ENCODE data around the gene SLC12A6.
A peak's percentile ranks its signal among the peaks of the same experiment; 100 is the strongest.
"Not testable (repeated sequence)": the region's sequence is repeated elsewhere in the genome, so short reads cannot be mapped to it uniquely, and the experiment has no call there.

The SLC12A6 gene

DNA sequence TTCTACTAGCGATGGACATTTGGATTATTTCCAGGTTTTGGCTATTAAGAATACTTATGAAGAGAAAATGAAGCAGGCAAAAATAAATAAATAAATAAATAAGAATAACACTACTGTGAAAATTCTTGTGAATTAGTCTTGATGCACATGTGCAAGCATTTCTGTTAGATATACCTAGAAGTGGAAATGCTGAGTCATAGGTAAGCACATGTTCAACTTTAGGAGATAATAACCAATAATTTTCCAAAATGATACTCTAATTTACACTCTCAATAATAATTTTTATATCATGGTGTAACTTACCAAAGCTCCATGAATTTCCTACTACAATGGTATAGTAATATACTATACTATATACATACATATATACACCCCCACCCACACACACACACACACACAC is 89.4 kb downstream of the SLC12A6 start:
- no peak for DNase-seq

DNA sequence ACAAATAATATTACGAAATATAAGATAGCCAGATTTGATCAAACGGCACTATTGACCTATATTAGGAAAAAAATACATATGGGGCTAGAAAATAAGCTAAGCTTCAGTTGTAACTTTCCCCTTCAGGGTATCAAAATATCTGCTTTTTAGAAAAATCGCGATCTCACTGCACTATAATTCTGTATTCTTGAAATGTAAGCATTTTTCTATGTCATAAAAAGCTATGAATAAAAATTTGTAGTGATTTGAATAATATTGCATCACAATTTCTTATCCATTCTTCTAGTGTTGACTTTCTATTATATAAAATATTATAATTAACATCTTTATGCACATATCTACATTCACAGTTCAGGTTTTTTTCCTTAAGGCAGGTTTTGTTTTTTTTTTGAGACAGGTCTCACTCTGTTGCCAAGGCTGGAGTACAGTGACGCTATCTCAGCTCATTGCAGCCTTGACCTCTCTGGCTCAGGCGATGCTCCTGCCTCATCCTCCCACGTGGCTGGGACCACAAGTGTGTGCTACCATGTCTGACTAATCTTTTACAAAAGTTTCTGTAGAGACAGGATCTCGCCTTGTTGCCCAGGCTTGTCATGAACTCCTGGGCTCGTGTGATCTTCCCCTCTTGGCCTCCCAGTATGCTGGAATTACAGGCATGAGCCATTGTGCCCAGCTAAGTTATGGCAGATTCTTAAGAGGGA is 91.2 kb downstream of the SLC12A6 start:
- no peak for DNase-seq

GRCh38 chr15:34243226-34243625 is 94.4 kb downstream of the SLC12A6 start:
- no peak for DNase-seq

GRCh38 chr15:34242331-34242710 is 95.3 kb downstream of the SLC12A6 start:
- no peak for DNase-seq

- peak; percentile 36 to 67 for DNase-seq
Measured at GRCh38 chr15:34241376-34242330, 95.9 kb downstream of the SLC12A6 start.

- no peak for DNase-seq
Measured at GRCh38 chr15:34240537-34240936, 97.0 kb downstream of the SLC12A6 start.

- no peak for DNase-seq
Measured at GRCh38 chr15:34239151-34239808, 98.3 kb downstream of the SLC12A6 start.

DNA sequence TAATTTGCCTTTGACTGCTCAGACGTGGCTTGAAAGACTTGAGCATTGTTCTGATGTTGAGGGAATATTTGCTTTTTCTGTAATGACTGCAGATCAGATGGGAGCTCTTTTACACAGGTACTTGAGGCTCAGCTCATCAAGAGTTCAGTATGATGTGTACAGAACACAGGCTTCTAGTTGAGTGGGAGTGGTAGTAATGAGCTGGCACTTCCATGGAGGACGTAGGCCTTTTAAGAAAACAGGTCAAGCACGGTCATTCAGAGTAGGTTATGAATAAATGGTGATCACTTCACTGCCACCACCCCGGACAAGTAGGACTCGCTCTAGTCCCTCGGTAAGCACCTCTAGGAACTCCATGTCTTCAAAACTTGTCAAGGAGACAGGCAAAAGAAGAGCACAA is 104.0 kb downstream of the SLC12A6 start:
- no peak for DNase-seq

DNA sequence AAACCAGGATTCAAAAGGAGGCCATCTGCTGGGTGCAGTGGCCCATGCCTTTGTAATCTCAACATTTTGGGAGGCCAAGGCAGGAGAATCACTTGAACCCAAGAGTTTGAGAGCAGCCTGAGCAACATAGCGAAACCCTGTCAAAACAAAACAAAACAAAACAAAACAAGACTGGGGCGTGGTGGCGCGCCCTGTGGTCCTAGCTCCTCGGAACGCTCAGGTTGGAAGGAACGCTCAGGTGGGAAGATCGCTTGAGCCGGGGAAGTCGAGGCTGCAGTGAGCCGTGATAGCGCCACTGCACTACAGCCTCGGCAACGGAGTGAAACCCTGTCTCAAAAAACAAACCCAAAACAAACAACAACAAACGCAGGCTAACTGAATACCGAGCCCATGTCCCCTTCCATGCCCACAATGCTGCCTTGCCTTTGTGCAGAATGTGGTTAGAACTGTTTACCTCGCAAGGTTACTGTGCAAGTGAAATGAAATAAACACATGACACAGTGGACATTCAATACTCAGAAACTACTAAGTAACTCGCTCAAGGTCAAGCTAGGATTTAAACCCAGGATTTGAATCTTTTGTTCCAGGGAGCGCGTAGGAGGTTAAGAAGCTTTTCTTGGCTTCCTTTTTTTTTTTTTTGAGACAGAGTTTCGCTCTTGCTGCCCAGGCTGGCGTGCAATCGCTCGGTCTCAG is 113.5 kb downstream of the SLC12A6 start:
- peak in 1 of 2 donors; percentile 7 for DNase-seq

- no peak for DNase-seq
Measured at GRCh38 chr15:34217587-34218225, 119.9 kb downstream of the SLC12A6 start.

GRCh38 chr15:34216527-34217270 is 120.9 kb downstream of the SLC12A6 start:
- DNase-seq: no peak

- DNase-seq: no peak
Measured at GRCh38 chr15:34214135-34214534, 123.4 kb downstream of the SLC12A6 start.

DNA sequence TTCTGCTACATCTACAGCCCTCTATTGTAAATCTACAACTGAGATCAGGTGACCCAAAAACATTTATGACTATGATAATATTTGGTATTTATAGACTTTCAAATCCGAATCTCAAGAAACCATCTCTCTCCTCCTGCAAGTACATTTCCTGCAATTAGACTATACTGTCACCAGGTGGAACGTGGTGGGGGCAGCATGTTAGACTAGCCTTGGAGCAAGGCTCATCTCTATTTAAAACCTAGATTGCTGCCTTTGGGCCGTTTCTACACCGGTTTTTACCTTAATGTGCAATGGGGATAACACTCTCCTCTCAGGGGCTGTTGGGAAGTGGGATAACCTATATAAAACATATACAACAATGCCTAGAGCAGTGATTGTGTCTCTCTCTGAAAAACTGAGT is 123.9 kb downstream of the SLC12A6 start:
- no peak for DNase-seq

DNA sequence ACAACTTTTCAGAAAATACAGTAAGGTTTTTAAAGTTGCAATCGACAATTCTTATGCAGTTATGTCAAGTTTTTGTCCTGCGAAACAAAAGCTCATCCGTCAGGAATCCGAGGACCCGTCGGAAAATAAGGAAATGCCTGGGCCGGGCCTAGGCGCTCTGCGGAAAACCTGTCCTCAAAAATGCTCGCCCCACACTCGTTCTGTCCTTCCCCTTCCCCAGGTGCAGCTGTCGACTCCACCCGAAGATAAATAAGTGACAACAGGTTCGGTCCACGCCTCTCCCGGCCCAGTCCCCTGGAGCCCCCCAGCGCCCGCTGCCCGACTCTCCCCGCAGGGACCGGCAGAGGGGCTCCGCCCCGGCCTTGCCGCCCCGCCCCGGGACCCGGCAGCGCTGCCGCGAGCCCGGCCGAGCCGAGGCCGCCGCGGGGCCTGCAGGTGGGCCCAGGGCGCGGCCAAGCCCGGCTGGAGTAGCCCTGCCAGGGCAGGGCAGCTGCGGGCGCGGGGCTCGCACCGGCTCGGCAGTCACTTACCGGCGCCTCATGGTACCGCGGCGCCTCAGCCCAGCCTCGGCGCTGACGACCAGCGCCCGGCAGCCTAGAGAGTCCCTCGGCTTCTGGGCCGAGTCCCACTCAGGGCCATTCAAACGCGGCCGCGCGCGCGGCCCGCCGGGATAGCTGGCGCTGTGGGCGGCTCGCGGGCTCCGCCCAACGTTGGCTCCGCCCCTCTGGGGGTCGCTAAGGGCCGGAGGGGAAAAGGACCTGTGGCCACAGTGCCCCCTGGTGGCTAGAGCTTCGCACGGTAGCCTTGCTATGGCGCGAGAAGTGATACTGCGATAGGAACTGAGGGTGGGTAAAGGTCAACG is 127.9 kb downstream of the SLC12A6 start, which contains the start of gene KATNBL1:
Gene KATNBL1, minus strand, starts transcription at position 676 of the 862 bp plus-strand sequence. CDS start 46,420 bp downstream, outside the sequence.
- peak; percentile 95 for DNase-seq

- no peak for DNase-seq
Measured at GRCh38 chr15:34206011-34206410, 131.6 kb downstream of the SLC12A6 start.

DNA sequence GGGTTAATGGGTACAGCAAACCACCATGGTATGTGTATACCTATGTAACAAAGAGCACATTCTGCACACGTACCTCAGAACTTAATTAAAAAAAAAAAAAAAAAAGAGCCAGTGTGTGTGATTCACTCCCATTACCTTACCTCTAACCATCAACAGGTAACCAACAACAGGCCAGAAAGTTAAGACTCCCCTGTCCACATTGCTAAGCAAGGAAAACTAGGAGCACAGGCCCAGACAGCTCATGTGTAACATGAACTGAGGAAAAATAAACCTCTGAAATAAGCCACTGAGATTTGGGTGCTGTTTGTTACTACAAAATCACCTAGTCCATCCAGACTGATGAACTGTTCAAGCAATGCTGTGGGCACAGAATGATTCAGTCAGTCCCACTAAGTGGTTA is 133.6 kb downstream of the SLC12A6 start:
- DNase-seq: no peak

- no peak for DNase-seq
Measured at GRCh38 chr15:34203305-34203704, 134.3 kb downstream of the SLC12A6 start.

DNA sequence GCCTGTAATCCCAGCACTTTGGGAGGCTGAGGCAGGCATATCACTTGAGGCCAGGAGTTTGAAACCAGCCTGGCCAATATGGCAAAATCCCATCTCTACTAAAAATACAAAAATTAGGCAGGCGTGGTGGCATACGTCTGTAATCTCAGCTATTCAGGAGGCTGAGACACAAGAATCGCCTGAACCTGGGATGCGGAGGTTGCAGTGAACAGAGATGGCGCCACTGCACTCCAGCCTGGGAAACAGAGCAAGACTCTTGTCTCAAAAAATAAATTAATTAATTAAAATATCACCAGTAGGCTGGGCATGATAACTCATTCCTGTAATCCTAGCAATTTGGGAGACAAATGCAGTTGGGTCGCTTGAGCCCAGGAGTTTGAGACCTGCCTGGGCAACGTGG is 144.3 kb downstream of the SLC12A6 start:
- DNase-seq: not testable (repeated sequence)

- DNase-seq: no peak
Measured at GRCh38 chr15:34188711-34189110, 148.9 kb downstream of the SLC12A6 start.

GRCh38 chr15:34185666-34186065 is 151.9 kb downstream of the SLC12A6 start:
- no peak for DNase-seq

All from CD4-positive, alpha-beta T cell treated with Interleukin-1 beta for 1 hour (primary cell).